ENCODE measurements around the gene ACER3. TPM values are rescaled to one million over a fixed set of nuclear protein-coding genes. Genes with fewer than 3 reads are reported as not detected.
"Not testable (repeated sequence)": the region's sequence is repeated elsewhere in the genome, so short reads cannot be mapped to it uniquely, and the experiment has no call there.

Gene ACER3
- total RNA-seq, 2 donors from 2014 or later = 7.6 to 10.2 TPM

DNA sequence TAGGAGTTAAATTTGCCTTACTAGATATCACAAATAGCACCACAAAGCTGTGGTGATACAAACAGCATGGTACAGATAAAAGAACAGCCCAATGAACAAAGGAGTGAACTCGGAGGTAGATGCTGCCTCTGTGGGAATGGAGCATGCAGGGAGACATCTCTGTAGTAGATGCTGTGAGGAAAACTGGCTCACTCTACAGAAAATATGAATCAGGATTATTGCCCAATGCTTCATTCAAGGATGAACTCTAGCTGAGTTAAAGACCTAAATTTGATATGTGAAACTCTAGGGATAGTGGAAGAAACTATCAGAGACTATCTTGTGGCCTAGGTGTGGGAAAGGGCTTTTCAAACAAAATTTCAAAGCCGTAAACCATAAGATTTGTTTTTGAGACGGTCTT lies 190.8 kb downstream of the ACER3 start:
- H3K4me1 Mint-ChIP-seq = peaks cover 5% of the 10 kb centered on the region
- ATAC-seq (no peak), DNase-seq (no peak)
- H3K9me3 ChIP-seq (ENCODE audit: control insufficient read depth, low read length, poor library complexity, severe bottlenecking) = no peaks in the 10 kb centered on the region
- H3K4me3 Mint-ChIP-seq = no peak overlapping the region
- H3K27ac Mint-ChIP-seq = no peak overlapping the region
- H3K27me3 Mint-ChIP-seq = peaks cover 5% of the 10 kb centered on the region
- H3K36me3 Mint-ChIP-seq (ENCODE audit: low read depth) = peaks cover 2% of the 10 kb centered on the region

DNA sequence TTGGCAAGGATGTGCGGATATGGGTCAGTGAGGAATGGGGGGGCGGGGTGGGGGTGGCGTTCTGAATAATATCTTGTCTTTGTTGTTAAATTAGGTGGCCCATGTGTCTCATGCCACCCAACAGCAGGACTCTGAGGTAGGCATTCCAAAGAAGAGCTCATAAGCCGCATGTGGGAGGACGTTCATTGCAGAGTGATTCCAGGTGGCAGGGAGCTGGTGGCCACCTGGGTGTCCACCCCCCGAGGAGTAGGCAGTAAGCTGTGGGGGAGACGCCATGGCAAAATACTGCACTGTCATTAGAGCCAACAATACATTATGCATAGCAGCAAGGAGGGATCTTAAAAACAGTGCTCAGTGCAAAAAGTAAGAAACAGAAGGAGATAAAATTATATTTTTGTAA lies 191.8 kb downstream of the ACER3 start:
- no peaks in the 10 kb centered on the region for H3K9me3 ChIP-seq (ENCODE audit: control insufficient read depth, low read length, poor library complexity, severe bottlenecking)
- Mint-ChIP-seq H3K27me3 (peaks cover 5% of the 10 kb centered on the region), H3K36me3 (ENCODE audit: low read depth) (peaks cover 4% of the 10 kb centered on the region), H3K4me3 (no peak overlapping the region), H3K27ac (no peak overlapping the region), H3K4me1 (no peaks in the 10 kb centered on the region)
- ATAC-seq (no peak), DNase-seq (no peak)

DNA sequence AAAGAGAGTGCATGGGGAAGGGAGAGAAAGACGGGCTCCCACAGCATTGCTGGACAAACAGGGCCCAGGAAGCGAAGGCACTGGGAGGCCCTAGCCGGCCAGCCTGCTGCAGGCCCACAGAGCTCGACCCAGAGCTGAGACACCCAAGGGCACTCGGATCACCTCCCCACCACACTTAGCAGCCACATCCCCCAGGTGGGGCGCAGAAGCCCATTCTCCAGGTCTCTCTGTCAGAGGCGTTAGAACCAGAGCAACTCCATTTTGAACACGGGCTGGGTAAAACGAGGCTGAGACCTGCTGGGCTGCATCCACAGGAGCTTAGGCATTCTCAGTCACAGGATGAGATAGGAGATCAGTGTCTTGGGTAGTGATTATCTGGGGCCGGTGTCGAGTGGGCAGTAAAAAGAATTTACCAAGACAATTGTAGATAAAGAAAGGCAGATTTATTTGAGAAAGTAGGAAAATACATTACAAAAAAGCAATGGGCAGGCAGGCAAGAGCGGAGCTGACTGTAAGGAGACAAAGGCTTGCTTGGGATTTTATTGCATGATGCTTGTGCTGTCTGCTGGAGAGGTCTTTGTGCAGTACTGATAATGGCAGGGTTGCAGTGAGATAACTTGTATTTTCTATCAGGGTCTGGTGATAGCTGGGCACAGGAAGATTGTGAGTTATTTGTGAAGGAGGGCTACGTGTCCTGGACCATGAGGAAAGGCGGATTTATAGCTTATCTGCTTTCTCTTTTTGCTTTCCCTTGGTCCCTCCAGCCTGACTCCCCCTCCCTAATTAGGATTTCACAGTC lies 192.7 kb downstream of the ACER3 start:
- no peak for DNase-seq
- no peak overlapping the region for H3K4me3 Mint-ChIP-seq
- H3K9me3 ChIP-seq (ENCODE audit: control insufficient read depth, low read length, poor library complexity, severe bottlenecking) = no peaks in the 10 kb centered on the region
- H3K4me1 Mint-ChIP-seq = no peaks in the 10 kb centered on the region
- H3K27ac Mint-ChIP-seq = no peak overlapping the region
- peaks cover 5% of the 10 kb centered on the region for H3K27me3 Mint-ChIP-seq
- H3K36me3 Mint-ChIP-seq (ENCODE audit: low read depth) = peaks cover 4% of the 10 kb centered on the region
- no peak for ATAC-seq

DNA sequence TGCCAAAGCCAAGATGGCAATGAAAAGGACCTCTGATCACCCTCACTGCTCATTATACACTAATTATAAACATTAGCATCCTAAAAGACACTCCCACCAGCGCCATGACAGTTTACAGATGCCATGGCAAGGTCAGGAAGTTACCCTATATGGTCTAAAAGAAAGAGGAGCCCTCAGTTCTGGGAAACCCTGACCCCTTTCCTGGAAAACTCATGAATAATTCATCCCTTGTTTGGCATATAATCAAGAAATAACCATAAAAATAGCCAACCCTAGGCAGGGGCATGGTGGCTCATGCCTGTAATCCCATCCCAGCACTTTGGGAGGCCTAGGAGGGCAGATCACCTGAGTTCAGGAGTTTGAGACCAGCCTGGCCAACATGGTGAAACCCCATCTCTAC lies 193.4 kb downstream of the ACER3 start:
- Mint-ChIP-seq H3K4me3 (no peak overlapping the region), H3K27me3 (peaks cover 9% of the 10 kb centered on the region), H3K36me3 (ENCODE audit: low read depth) (peaks cover 4% of the 10 kb centered on the region), H3K27ac (no peak overlapping the region), H3K4me1 (no peaks in the 10 kb centered on the region)
- ATAC-seq (no peak), DNase-seq (no peak)
- H3K9me3 ChIP-seq (ENCODE audit: control insufficient read depth, low read length, poor library complexity, severe bottlenecking) = no peaks in the 10 kb centered on the region

DNA sequence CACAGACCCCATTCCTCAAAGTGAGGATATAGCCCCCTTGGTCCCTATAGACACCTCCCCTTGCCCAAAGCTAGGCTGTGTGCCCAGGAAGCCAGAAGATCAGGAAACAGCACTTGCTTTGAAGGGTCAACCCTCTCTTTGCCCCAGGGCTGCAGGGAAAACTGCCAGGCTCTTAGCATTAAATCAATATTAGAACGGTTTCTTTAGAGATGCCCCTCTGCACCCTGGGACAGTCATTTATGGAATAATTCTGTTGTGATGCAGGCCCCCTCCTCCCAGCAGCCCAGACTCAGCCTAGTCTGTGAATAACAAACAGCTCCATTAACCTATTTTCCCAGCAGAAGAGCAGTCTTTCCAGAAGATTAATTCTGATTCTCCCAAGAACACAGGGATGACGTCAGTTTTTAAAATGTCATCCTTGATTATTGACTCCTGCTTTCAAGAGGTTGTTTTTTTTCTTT lies 194.4 kb downstream of the ACER3 start:
- Mint-ChIP-seq H3K4me1 (no peaks in the 10 kb centered on the region), H3K27me3 (peaks cover 9% of the 10 kb centered on the region), H3K36me3 (ENCODE audit: low read depth) (peaks cover 4% of the 10 kb centered on the region), H3K27ac (no peak overlapping the region), H3K4me3 (no peak overlapping the region)
- ATAC-seq (no peak), DNase-seq (no peak)
- H3K9me3 ChIP-seq (ENCODE audit: control insufficient read depth, low read length, poor library complexity, severe bottlenecking) = no peaks in the 10 kb centered on the region

DNA sequence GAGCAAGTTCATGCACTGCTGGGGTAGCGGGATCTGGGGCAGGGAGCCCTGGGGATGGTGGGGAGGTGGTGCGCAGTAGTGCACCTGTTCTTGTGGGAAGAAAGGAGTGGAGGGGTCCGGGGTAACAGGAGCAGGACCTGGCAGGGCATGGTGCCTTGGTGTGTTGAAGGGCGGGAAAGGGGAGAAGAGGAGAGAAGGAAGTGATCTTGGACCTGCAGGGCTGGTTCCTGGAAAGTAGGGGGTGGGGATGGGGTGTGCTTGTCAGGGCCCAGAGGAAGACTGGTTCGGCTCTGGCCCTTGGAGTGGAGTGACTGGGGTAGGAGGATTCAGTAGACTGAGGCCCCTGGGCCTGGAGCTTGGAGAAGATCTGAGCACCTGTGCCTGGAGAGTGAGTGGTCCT lies 195.2 kb downstream of the ACER3 start:
- H3K36me3 Mint-ChIP-seq (ENCODE audit: low read depth) = peaks cover 4% of the 10 kb centered on the region
- H3K4me1 Mint-ChIP-seq = no peaks in the 10 kb centered on the region
- H3K27ac Mint-ChIP-seq = no peak overlapping the region
- no peaks in the 10 kb centered on the region for H3K9me3 ChIP-seq (ENCODE audit: control insufficient read depth, low read length, poor library complexity, severe bottlenecking)
- ATAC-seq (no peak), DNase-seq (no peak)
- no peak overlapping the region for H3K4me3 Mint-ChIP-seq
- peaks cover 9% of the 10 kb centered on the region for H3K27me3 Mint-ChIP-seq

DNA sequence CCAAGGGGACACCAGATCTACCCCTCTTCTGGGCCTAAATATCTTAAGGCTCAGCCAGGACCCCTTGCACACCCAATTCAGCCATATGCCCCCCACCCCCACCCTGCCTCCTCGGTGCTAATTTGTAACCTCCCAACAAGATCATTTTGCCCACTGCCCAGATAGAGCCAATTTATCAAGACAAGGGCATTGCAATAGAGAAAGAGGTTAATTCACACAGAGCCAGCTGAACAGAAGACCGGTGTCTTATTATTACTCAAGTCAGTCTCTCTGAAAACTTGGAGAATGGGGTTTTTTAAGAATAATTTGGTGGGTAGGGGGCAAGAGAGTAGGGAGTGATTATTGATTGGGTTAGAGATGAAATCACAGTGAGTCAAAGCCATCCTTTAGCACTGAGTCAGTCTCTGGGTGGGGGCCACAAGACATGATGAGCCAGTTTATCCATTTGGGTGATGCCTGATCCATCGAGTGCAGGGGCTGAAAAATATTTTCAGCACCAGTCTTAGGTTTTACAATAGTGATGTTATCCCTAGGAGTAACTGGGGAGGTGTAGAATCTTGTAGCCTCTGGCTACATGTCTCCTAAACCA lies 196.2 kb downstream of the ACER3 start:
- ATAC-seq (no peak), DNase-seq (no peak)
- Mint-ChIP-seq H3K36me3 (ENCODE audit: low read depth) (peaks cover 4% of the 10 kb centered on the region), H3K27me3 (peaks cover 9% of the 10 kb centered on the region), H3K4me3 (no peak overlapping the region), H3K4me1 (no peaks in the 10 kb centered on the region), H3K27ac (no peak overlapping the region)
- no peaks in the 10 kb centered on the region for H3K9me3 ChIP-seq (ENCODE audit: control insufficient read depth, low read length, poor library complexity, severe bottlenecking)

DNA sequence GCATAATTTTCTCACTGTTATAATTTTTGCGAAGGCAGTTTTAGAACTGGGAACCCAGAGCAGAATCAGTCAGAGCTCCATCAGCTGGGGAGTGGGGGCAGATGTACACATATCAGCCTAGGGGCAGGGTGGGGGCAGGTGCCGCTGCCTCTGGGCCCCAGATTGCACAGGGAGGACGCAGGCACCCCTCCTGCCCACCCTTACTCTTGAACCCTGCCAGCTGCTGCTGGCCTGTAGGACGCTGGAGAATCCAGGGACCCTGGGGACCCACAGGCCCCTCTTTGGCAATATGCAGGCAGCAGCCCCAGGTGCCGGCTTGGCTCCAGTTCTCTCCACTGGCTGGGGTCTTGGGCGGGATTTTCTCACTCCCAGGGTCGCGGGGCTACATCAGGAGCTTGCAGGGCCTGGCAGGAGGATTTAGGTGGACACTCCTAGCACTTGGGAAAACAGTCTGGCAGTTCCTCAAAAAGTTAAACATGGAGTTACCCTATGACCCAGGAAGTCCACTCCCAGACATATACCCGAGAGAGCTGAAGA lies 197.3 kb downstream of the ACER3 start:
- ATAC-seq (no peak), DNase-seq (no peak)
- Mint-ChIP-seq H3K36me3 (ENCODE audit: low read depth) (peaks cover 4% of the 10 kb centered on the region), H3K4me1 (no peaks in the 10 kb centered on the region), H3K27ac (no peak overlapping the region), H3K4me3 (no peak overlapping the region), H3K27me3 (peaks cover 9% of the 10 kb centered on the region)
- H3K9me3 ChIP-seq (ENCODE audit: control insufficient read depth, low read length, poor library complexity, severe bottlenecking) = no peaks in the 10 kb centered on the region

DNA sequence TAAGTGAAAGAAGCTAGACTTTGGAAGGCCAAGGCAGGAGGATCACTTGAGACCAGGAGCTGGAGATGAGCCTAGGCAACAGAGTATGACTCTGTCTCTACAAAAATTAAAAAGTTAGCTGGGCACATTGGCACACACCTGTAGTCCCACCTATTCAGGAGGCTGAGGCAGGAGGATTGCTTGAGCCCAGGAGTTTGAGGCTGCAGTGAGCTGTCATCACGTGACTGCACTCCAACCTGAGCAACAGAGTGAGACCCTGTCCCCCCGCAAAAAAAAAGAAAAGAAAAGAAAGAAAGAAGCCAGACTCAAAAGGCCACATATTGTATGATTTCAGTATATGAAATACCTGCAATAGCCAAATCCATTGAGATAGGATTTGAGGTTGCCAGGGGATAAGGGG lies 198.2 kb downstream of the ACER3 start:
- ATAC-seq = no peak
- H3K27ac Mint-ChIP-seq = no peak overlapping the region
- peaks cover 4% of the 10 kb centered on the region for H3K36me3 Mint-ChIP-seq (ENCODE audit: low read depth)

DNA sequence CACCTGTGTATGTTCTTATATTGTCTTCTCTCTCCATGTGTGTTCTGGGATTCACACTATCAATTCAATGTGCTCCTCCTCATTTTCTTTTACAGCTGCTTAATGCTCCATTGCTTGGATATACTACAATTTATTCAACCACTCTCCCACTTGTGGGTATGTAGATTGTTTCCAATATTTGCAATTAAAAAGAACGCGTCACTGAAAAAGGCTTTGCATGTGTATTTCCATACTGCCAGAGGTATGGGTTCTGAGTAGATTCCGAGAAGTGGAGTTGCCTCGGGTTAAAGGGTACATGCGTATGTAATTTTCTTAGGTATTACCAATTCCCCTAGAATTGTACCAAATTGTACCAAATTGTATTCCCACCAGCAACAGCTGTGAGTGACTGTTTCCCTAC lies 199.1 kb downstream of the ACER3 start:
- peaks cover 4% of the 10 kb centered on the region for H3K36me3 Mint-ChIP-seq (ENCODE audit: low read depth)
- DNase-seq = no peak
- H3K27me3 Mint-ChIP-seq = peaks cover 6% of the 10 kb centered on the region
- no peak for ATAC-seq
- no peak overlapping the region for H3K27ac Mint-ChIP-seq
- H3K9me3 ChIP-seq (ENCODE audit: control insufficient read depth, low read length, poor library complexity, severe bottlenecking) = no peaks in the 10 kb centered on the region
- H3K4me3 Mint-ChIP-seq = no peak overlapping the region
- H3K4me1 Mint-ChIP-seq = peaks cover 1% of the 10 kb centered on the region

More for the DNA sequence above, 198.2 kb downstream of the ACER3 start:
- Mint-ChIP-seq H3K27me3 (peaks cover 9% of the 10 kb centered on the region), H3K4me3 (no peak overlapping the region), H3K4me1 (no peaks in the 10 kb centered on the region)
- no peak for DNase-seq
- no peaks in the 10 kb centered on the region for H3K9me3 ChIP-seq (ENCODE audit: control insufficient read depth, low read length, poor library complexity, severe bottlenecking)

DNA sequence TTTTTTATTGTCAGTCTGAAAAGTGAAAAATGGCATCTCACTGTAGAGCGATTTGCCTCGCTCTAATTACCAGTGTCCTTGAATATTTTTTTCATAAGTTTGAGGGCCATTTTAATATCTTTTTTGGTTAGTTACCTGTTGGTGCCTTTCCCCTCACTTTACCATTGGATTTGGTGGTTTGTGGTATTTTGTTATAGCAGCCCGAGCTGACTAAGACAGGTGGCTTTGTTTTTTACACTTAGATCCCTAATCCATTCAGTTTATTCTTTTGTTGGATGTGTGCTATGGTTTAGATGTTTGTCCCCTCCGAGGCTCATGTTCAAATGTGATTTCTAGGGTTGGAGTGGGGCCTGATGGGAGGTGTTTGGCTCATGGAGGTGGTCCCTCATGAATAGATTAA lies 199.5 kb downstream of the ACER3 start:
- Mint-ChIP-seq H3K4me3 (no peak overlapping the region), H3K36me3 (ENCODE audit: low read depth) (peaks cover 2% of the 10 kb centered on the region), H3K4me1 (peaks cover 4% of the 10 kb centered on the region), H3K27me3 (peaks cover 4% of the 10 kb centered on the region), H3K27ac (no peak overlapping the region)
- ATAC-seq (no peak), DNase-seq (no peak)
- H3K9me3 ChIP-seq (ENCODE audit: control insufficient read depth, low read length, poor library complexity, severe bottlenecking) = no peaks in the 10 kb centered on the region

DNA sequence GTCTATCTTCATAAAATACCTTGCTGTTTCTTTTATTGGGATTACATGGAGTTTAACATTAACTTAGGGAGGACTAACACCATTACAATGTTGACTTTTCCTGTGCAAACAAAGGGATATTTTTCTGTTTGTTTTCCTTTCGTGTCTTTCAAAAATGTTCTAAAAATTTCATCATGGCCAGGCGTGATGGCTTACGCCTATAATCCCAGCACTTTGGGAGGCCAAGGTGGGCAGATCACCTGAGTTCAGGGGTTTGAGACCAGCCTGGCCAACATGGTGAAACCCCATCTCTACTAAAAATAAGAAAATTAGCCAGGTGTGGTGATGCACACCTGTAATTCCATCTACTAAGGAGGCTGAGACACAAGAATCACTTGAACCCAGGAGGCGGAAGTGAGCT lies 200.5 kb downstream of the ACER3 start:
- not testable (repeated sequence) for H3K27me3 Mint-ChIP-seq; H3K27ac Mint-ChIP-seq; ATAC-seq; H3K4me1 Mint-ChIP-seq; H3K4me3 Mint-ChIP-seq; H3K9me3 ChIP-seq (ENCODE audit: control insufficient read depth, low read length, poor library complexity, severe bottlenecking); DNase-seq; H3K36me3 Mint-ChIP-seq (ENCODE audit: low read depth)

DNA sequence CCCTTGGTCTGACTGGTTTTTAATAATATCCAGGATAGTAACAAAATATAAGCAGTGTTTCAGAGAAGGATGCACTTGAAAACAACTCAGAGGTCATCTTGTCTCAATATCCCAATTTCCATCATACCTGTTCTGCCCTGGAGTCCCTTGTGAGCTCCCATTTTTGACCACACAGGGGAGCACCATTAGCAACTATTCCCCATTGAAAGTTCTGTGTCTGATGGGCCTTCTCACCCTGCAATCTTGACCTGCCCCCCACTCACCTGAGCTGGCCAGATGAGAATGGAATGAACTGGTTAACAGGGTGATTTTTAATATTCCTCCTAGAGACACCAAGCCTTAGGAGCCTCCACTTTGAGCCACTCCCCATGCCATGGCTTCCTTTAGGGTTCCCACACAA lies 202.2 kb downstream of the ACER3 start:
- Mint-ChIP-seq H3K4me1 (peaks cover 8% of the 10 kb centered on the region), H3K27ac (no peak overlapping the region), H3K27me3 (peaks cover 4% of the 10 kb centered on the region), H3K4me3 (no peak overlapping the region), H3K36me3 (ENCODE audit: low read depth) (no peaks in the 10 kb centered on the region)
- DNase-seq (no peak), ATAC-seq (no peak)
- H3K9me3 ChIP-seq (ENCODE audit: control insufficient read depth, low read length, poor library complexity, severe bottlenecking) = no peaks in the 10 kb centered on the region

DNA sequence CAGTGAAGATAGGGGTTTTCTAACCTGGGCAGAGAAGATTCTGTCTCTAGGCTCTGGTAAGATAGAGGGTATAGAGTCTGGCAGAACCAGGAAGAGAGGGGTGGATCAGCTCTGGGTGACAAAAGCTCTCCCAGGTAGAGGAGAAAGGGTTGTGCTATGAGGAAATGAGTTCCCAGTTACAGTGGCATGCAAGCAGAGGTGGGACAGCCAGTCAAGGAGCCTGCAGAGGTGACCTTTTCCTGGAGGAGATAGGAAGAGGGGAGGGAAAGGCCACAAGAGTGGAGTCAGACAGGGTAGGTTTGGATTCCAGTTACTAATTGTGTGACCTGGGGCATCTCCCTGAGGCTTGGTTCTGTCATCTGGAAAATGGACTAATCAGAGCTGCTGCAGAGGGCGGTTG lies 202.7 kb downstream of the ACER3 start:
- ATAC-seq = no peak
- peaks cover 8% of the 10 kb centered on the region for H3K4me1 Mint-ChIP-seq
- H3K27ac Mint-ChIP-seq = no peak overlapping the region
- H3K27me3 Mint-ChIP-seq = peaks cover 4% of the 10 kb centered on the region
- DNase-seq = no peak
- H3K4me3 Mint-ChIP-seq = no peak overlapping the region
- no peaks in the 10 kb centered on the region for H3K36me3 Mint-ChIP-seq (ENCODE audit: low read depth)
- H3K9me3 ChIP-seq (ENCODE audit: control insufficient read depth, low read length, poor library complexity, severe bottlenecking) = no peaks in the 10 kb centered on the region

Data from T-helper 17 cell (primary cell).